Measurements from ENCODE around the gene F12.
"Not testable (repeated sequence)": the region's sequence is repeated elsewhere in the genome, so short reads cannot be mapped to it uniquely, and the experiment has no call there.

Gene F12

DNA sequence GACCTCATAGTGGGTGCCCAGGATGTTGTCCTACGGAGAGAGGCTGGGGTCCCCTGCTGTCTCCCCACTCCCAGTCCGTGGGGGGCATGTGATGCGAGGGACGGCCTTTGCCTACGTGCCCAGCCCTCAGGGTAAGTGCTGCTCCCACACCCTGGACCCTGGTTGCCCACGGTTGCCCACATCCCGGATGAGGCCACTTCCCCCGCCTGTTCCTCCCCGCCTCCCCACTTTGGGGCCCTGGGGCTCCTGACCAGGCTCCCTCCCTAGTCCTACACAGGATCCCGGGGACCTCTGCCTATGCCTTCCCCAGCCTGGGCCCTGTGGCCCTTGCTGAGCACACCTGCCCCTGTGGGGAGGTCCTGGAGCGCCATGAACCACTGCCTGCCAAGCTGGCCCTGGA, 23.6 kb downstream of the F12 start:
- no peak for ATAC-seq

DNA sequence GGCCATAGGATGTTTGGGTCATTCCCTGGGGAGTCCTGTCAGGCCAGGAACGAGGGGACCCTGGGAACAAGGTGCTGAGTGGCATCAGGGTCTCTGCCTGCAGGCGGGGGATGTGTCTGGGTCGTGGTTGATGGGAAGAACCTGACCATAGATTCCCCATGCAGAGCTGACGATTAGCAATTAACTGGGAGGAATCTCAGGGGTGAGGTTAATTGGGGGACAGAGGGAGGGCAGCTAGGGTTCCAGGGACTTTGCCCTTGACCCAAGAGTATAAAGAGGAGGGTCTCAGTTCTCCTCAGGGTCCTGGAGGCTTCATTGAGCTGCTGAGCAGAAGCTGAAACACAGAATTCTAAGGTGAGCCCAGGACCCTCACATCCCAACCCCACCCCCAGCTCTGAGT, 25.2 kb downstream of the F12 start, which contains the start of gene SLC34A1:
Gene SLC34A1 (plus strand): TSS at position 301 of the 400 bp plus-strand sequence. CDS start 1,308 bp downstream, outside the sequence.
- no peak for ATAC-seq

DNA sequence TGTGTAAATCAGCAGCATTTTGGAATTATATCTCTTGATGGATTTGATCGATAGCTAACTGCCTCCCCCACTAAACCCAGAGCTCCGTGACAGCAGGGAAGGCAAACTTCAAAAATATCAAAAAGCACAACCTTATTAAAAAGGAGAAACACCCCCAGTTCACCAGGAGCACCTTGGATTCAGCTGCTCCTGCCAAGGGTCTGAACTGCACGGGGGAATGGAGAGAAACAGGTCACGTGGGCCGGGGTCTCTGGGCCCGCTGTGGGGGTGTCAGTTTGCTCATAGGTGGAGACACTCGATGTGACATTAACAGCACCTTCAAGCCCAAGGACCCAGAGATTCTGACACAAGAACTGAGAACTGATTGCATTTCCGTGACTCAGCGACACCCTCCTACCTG, 26.2 kb downstream of the F12 start:
- ATAC-seq: no peak

DNA sequence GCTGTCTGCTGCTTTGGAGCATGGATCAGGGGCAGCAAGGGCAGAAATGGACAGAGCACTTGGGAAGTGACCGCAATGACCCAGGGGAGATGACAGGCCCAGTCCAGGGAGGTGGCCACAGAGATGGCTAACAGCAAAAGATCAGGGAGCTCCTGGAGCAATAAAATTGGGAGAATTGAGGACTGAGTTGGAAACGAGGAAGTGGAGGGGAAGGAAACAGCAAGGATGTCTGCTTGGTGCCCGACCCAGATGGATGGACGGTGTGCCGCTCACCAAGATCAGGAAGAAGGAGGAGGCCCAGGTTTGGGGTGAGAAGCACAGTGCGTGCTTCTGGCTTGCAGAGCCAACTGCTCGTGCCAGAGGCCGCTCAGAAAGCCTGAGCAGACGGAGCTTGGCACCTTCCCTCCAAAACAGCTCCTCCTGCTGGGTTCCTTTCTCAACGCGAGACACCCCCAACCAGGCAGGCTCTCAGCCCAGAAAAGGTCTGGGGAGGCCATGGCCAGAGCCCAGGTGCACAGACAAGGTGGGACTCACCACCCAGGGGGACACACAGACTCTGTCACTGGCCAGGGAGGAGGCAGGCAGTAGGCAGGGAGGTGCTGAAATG, 26.8 kb downstream of the F12 start:
- no peak for ATAC-seq

DNA sequence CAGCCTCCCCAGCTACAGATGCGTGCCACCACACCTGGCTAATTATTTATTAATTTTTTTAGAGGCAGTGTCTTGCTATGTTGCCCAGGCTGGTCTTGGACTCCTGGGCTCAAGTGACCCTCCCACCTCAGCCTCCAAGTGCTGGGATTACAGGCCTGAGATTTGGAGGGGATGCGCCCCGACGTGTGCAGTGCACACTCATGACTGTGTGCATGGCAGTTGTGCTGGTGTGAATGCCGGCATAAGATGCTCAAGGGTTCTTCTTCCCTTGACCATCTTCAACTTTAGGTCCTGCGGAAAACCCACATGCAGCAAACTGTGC, 28.6 kb downstream of the F12 start:
- ATAC-seq: no peak

DNA sequence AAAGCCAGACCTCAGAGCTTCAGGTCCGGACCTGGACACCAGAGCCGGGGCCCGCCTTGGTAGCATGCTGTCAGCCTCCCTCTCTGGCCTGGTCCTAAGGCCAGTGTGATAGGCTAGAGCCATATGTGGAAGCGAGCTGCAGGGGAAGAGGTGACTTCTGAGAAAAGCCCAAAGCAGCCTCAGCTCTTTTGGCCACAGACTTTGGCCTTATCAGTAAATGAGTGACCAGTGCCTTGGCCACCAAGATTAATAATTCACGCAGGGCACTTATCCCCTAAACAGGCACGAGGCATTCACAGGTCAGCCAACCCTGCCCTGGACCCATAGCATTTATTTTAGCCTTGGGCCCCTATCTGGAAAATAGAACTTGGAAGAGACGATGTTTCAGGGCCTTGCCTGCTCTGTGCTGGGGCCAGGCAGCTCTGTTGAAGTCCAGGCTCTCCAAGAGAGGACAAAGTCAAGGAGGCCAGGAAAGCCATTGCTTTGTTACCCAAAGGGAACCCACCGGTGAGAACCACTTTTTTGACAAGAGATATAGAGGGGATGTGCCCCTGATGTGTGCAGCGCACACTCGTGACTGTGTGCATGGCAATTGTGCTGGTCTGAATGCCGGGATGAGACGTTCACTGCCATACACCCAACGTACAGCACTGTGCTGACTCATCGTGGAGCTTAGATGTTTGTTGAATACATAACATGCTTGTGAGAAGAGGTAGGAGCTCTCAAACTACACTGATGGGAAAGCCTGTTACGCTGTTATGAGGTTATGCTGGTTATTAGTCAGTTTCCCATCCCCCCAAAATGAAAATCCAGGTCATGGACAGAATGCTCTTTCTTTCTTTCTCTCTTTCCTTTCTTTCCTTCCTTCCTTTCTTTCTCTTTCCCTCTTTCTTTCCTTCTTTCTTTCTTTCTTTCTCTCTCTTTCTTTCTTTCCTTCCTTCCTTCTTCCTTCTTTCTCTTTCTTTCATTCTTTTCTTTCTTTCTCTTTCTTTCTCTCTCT, 30.2 kb downstream of the F12 start:
- peak; percentile 68 to 82 for ATAC-seq

DNA sequence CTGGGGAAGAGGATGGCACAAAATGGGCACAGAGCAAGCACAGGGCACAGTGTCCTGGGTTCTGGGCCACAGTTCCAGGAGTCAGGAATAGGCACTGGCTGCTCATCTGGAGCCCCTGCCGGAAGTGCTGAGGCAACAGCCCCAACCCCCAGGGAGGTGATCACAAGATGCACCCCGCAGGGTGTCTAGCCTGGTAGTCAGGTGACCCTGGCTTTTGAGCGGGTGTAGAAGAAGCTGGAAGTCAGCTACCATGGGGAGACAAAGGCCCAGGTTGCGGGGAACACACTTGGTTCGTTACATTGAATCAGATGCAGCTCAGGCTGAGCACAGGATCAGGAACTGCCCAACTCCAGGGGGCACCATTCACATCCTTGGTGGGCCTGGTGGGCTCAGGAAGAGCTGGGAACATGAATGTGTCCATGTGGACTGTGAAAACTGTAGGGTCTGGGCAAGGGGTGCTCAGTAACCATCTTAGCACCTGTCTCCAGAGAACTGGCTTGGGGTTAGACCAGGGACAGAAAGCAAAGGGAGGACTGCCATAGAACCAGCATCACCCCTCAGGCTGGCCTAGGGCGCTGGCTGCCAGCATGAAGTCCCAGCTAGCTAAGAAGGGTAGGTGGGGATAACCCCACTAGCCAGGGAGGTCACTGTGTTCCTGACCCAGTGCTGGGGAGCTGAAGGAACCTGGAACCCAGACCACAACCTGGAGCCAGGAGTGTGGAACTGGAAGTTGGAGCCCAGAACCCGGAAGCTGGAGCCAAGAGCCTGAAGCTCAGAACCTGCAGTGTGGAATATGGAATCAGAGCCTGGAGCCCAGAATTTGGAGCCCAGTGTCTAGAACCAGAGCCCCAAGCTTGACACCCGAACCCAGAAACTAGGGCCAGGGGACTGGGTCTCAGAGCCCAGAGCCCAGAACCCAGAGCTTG, 31.2 kb downstream of the F12 start:
- no peak for ATAC-seq

DNA sequence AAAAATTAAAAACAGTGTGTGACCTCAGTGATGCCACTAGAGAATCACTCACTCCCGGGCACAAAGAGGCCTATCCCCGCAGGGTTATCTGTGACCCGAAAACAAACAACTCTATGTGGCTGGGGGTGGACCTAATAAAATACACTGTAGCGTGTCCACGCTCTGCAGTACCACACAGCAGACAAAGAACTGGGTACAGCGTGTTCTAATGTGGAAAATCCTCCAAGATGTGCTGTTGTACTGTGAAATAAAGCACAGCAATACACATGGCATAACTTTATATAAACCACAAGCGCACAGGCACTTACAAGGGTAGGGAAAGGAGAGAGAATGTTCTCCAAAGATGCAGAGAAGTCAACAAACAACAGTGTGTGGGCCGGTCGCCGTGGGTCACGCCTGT, 33.3 kb downstream of the F12 start:
- no peak for ATAC-seq

DNA sequence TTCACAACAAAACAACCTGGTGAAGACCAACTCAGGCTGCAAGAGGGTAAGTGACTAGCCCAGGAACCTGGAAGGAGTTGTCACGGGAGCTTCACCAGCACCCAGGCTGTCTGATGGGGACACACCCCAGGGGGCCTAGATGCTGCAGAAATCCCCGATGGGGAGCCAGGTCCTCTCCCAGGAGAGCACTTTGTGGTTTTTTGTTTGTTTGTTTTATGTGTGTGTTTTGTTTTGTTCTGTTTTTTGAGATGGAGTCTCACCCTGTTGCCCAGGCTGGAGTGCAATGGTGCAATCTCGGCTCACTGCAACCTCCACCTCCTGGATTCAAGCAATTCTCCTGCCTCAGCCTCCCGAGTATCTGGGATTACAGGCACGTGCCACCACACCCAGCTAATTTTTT, 33.8 kb downstream of the F12 start:
- ATAC-seq: not testable (repeated sequence)

DNA sequence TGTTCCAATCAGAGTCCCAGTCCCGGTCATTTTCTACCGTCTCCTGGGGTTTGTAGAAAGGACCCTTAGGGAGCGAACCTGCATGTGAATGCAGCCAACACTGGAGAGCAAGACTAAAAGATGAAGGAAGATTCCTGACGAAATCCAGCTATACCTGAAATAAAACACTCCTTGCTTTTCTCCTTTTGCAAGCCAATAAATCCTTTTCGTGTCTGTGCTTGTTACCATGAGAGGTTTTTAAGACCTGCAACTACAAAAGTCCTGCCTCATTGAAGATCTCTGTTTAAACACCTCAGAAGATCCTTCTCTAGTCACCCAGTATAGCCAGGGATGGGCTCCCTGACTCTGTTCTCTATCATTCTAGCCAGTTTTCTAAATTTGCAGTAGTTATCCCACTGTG, 35.2 kb downstream of the F12 start:
- ATAC-seq: no peak

DNA sequence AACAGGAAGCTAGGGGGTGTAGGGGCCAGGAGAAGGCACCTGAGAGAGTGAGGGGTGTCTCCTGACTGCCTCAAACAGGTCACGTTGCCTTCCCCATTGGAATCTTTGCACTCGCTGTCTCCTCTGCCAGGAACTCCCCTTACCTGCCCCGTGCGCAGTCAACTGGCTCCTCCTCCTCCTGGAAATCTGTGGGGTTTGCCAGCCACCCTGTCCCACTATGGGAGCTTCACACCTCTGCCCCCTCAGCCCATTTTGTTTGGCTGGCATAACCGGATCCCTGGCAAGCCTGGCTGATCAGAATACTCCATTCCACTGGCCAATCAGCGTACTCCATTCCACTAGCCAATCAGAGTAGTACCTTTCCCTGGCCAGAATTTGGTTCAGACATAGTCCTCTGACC, 35.6 kb downstream of the F12 start:
- no peak for ATAC-seq

DNA sequence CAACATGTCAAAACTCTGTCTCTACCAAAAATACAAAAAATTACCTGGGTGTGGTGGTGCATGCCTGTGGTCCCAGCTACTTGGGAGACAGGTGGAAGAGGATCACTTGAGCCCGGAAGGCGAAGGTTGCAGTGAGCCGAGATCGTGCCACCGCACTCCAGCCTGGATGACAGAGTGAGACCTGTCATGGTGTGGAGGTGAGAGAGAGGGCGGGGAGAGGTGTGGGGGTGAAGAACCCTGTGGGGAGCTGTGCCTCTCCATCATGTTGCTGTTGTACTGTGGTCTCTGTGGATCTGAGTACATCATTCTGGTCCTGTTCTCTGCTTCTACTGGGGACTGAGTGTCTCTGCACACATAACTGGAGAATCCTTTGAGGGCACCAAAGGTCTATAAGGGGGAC, 36.5 kb downstream of the F12 start:
- ATAC-seq: peak in 1 of 2 donors; percentile 33

DNA sequence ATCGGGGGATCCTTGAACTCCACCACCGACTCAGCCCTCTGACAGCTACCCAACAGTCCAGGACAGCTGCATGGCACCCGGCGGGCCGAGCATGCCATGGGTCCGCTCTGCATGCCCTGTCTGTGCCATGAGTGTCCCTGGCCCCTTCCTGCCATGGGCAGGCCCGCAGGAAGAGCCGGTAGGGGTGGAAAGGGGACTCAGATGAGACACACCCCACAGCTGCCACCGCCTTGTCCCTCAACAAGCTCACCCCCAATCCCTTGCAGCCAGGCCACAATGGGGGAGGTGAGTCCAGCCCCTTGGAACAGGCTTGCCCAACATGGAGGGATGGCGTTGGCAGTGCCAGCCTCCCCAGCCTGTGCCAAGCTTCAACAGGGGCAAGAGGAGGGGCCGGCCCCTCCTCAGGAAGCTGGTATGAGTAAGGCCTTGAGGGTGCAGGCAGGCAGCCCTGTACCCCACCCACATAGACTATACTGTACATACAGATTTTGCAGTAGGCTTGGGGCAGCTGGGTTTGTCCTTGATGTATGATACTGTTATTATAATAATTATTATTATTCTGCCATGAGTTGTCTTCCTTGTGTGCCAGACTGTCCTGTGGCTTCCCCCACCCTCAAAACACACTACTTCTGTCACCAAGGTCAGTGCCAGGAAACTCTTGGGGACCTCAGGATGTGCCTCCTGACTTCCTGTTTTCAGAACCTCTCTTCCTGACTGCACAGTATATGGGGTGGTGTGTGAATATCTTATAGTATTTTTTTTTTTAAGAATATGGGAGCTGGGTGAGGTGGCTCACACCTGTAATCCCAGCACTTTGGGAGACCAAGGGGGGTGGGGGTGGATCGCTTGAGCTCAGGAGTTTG, 37.1 kb downstream of the F12 start:
- peak; percentile 51 to 65 for ATAC-seq

DNA sequence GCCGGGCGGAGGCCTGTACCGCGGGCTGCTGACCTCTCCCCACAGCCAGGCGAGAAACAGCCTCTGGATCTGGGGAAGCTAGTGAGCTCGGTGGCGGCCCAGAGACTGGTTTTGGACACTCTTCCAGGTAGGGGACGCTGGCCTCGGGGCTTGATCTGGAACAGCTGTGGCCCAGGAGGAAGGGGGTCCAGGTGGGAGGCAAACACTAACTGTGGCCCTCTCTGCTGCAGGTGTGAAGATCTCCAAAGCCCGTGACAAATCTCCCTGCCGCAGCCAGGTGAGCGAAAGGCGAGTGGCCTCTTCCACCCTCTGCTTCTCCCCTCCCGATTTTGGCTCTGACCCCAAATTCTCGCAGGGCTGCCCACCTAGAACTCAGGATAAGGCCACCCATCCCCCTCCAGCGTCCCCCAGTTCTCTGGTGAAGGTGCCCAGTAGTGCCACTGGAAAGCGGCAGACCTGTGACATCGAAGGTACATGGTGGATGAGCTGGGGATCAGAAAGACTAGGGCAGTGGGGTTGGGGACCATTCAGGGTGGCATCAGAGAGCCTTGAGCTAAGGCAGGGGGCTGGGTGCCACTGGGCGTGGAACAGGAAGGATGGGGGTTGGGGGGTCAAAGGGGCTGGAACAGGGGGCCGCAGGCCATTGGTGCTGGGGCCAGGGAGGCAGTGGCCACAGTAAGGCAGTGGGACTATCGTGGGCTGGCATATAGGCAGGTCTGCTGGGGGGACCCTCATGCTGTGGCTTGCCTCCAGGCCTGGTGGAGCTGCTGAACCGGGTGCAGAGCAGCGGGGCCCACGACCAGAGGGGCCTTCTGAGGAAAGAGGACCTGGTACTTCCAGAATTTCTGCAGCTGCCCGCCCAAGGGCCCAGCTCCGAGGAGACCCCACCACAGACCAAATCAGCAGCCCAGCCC, 38.0 kb downstream of the F12 start:
- ATAC-seq: no peak

DNA sequence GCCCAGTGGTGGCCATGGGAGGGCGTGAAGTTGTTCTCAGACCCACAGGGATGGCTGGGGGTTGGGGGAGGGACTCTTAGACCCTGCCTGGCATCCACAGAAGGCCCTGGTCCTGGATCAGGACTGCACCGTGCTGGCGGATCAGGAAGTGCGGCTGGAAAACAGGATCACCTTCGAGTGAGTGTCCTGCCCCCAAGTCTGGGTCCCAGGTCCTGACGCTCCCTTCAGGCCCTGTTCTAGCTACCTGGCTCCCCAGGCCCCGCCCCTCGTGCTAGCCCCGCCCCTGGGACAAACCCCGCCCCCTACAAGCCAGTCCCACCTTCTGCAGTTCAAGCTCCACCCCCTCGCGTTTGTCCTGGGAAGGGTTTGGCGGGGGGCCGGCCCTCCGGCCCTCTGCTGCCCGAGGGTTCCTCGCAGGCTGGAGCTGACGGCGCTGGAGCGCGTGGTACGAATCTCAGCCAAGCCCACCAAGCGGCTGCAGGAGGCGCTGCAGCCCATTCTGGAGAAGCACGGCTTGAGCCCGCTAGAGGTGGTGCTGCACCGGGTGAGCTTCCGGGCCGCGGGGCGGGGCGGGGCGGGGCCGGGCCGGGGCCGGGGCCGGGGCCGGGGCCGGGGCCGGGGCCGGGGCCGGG, 38.8 kb downstream of the F12 start:
- peak; percentile 61 to 83 for ATAC-seq

DNA sequence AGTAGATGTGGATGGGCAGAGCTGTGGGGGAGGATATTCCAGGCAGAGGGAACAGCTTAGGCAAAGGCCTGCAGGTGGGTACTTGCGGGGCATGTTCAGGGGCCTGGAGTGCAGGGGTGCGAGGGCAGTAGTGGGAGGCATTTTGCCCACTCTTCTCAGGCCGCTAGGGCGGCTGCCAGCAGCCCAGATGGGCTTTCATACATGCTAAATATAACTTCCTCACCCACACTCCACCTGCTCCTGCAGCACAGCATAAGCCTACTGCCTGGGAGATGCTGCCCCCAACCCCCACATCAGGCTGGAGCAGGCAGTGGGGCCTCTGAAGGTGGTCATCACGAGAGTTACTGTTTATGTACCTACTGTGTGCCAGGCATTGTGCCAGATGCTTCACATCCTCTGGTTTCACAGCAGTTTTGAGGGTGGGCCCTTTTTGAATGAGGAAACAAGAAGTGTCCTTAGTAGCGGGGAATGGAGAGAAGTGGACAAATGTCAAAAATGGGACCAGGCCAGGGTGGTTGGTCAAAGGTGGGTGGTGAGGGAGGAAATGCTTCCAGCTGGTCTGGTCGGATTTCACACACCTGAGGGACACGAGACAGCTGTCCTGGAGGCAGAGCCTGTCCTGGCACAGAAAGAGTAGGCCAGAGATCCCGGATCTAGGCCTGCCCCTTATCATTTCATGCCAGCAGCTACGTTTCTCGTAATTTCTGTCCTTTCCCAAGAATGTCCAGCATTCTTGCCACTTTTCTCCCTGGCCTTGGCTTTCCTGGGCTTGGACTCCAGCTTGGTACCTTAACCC, 39.5 kb downstream of the F12 start:
- no peak for ATAC-seq

DNA sequence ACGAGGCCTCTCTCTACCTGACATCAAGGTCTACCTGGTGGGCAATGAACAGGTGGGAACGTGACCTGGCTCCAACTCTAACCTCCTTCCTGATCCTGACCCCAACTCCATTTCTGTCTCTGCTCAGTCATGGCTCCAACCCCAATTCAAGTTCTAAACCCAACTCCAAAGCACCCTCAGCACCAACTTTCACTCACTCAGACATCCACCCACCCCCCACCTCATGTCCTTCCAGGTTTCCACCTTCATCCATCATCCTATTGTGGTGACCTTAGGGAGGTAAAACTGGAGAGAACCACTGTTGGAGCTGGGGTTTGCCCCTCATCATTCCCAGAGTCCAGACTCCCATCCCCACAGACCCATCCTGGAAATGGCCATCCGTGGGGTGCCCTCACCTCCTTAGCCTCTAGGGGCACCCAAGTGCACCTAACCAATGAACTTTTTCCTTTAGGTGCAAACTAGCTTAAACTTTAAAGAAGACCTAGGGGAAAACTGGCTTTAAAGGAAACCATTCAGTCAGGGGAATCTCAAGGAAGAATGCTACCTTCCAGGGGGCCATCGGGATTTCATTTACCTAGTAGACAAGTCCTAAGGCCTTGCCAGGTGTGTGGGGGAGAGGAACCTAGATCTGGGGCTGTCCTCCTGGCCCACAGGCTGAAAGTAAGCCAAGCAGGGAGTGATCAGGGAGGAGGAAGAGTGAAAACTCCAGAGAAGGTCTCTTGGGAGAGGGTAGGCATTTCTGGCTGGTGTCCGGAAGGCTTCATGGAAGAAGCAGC, 40.3 kb downstream of the F12 start:
- ATAC-seq: no peak

DNA sequence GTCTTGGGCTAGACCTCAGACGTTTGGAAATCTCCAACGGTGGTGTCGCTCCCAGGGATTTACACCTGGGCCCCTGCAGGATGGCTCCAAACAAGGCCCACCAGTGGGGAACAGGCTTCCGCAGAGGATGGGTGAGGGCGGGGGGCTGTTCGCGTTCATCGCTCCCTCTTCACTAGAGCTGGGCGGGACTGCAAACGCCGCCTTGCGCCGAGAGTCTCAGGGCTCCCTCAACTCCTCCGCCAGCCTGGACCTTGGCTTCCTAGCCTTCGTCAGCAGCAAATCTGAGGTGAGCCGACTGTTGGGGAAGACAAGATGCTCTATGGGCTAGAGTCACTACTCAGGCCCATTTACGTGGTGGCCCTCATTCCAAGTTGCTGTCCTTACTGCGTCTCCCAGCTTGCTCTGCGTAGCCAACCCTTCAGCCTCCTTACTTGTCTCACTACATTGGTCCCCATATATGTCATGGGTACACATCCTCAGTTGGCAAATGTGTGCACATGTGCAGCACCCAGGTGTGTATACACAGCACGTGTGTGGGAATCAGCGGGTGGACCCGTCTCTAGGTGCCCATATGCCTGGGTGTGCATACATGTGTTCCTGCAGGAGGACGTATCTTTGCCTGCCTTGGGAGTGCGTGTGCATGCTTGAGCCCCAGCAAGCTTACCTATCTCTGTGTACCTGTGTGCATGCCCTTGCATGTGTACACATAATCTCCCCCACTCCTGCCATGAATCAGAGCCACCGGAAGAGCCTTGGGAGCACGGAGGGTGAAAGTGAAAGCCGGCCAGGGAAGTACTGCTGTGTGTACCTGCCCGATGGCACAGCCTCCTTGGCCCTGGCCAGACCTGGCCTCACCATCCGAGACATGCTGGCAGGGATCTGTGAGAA, 41.1 kb downstream of the F12 start:
- no peak for ATAC-seq
